GM23338 (cell line): ENCODE results near the gene GNB2. TPM values are rescaled to one million over a fixed set of nuclear protein-coding genes. Genes with fewer than 3 reads are reported as not detected.
A peak's percentile ranks its signal among the peaks of the same experiment; 100 is the strongest.

Source experiments
- ATAC-seq: fragments of 200-7000 bp; cut with Tn5 transposase; 3 replicates; pipeline ENCODE4 v1.9.1; 2020
- DNase-seq: peaks from one replicate; pipeline ENCODE4 v3.0.0-alpha.2; 2015; ENCODE audit warnings: low spot score
- H2AFZ ChIP-seq: fragments of 200-600 bp; sonication (generic); 2 replicates; pipeline ENCODE4 v1.8.0; 2016; ENCODE audit warnings: antibody characterized with exemption, mild to moderate bottlenecking, moderate library complexity
- H3F3A ChIP-seq: fragments of 200-600 bp; sonication (generic); replicated peaks from 2 replicates; pipeline ENCODE4 v1.8.0; 2017; ENCODE audit warnings: antibody characterized with exemption, mixed run types, low read depth
- H3K27ac ChIP-seq: fragments of 200-600 bp; sonication (generic); 2 replicates; pipeline ENCODE4 v1.6.1; 2016; ENCODE audit warnings: low read depth
- H3K27me3 ChIP-seq: fragments of 200-600 bp; sonication (generic); 2 replicates; pipeline ENCODE4 v1.8.0; 2016; ENCODE audit warnings: mild to moderate bottlenecking, mixed run types, moderate library complexity; ENCODE audit not compliant: insufficient read depth
- H3K36me3 ChIP-seq: fragments of 200-600 bp; sonication (generic); 2 replicates; pipeline ENCODE4 v1.8.0; 2016; ENCODE audit warnings: mild to moderate bottlenecking; ENCODE audit not compliant: insufficient read depth
- H3K4me1 ChIP-seq: fragments of 200-600 bp; sonication (generic); 2 replicates; pipeline ENCODE4 v1.8.0; 2016; ENCODE audit warnings: mild to moderate bottlenecking, moderate library complexity; ENCODE audit not compliant: insufficient read depth
- H3K4me2 ChIP-seq: fragments of 200-600 bp; sonication (generic); 2 replicates; pipeline ENCODE4 v1.7.1; 2017; ENCODE audit warnings: mixed run types
- H3K4me3 ChIP-seq: fragments of 200-600 bp; sonication (generic); 2 replicates; pipeline ENCODE4 v1.6.1; 2016; ENCODE audit warnings: mixed run types
- H3K79me2 ChIP-seq: fragments of 200-600 bp; sonication (generic); replicated peaks from 2 replicates; pipeline ENCODE4 v1.8.0; 2017; ENCODE audit warnings: mild to moderate bottlenecking; ENCODE audit not compliant: insufficient read depth
- H3K9me2 ChIP-seq: fragments of 200-600 bp; sonication (generic); 2 replicates; pipeline ENCODE4 v1.8.0; 2017; ENCODE audit not compliant: insufficient read depth
- H4K20me1 ChIP-seq: fragments of 200-600 bp; sonication (generic); replicated peaks from 2 replicates; pipeline ENCODE4 v1.8.0; 2017; ENCODE audit warnings: mild to moderate bottlenecking; ENCODE audit not compliant: insufficient read depth
- H3K27ac Mint-ChIP-seq: 2 replicates; pipeline ENCODE4 v1.8.0; 2020; ENCODE audit warnings: inconsistent platforms, mild to moderate bottlenecking, moderate library complexity, mixed read lengths
- H3K27me3 Mint-ChIP-seq: 3 replicates; pipeline ENCODE4 v1.8.0; 2022; ENCODE audit warnings: low read depth, mild to moderate bottlenecking, moderate library complexity, mixed read lengths, inconsistent platforms; ENCODE audit not compliant: insufficient read depth, poor library complexity
- H3K36me3 Mint-ChIP-seq: 3 replicates; pipeline ENCODE4 v1.8.0; 2021; ENCODE audit warnings: low read depth, mild to moderate bottlenecking, inconsistent platforms, moderate library complexity, mixed read lengths
- H3K4me1 Mint-ChIP-seq: 3 replicates; pipeline ENCODE4 v1.8.0; 2020; ENCODE audit warnings: mild to moderate bottlenecking, inconsistent platforms, mixed read lengths
- H3K4me3 Mint-ChIP-seq: 3 replicates; pipeline ENCODE4 v1.8.0; 2021; ENCODE audit warnings: moderate library complexity, mild to moderate bottlenecking, inconsistent platforms, mixed read lengths
- H3K9me3 Mint-ChIP-seq: 3 replicates; pipeline ENCODE4 v1.8.0; 2020; ENCODE audit warnings: moderate library complexity, mild to moderate bottlenecking, inconsistent platforms, mixed read lengths
- CREB1 ChIP-seq: fragments of 250-450 bp; sonication (Bioruptor Pico); IDR thresholded peaks from 2 replicates; pipeline ENCODE4 v1.5.0; 2020; ENCODE audit warnings: low read depth, mild to moderate bottlenecking, moderate library complexity
- CTCF ChIP-seq, 2 experiments: fragments of 200-600 bp in 1 of 2; sonication (generic) in 1 of 2; conservative IDR thresholded peaks; 2 replicates each; pipeline versions ENCODE4 v1.5.1 to v1.6.1; 2016 to 2017; ENCODE audit warnings: antibody characterized with exemption in 2 of 2, low read depth in 2 of 2, mild to moderate bottlenecking in 2 of 2, moderate library complexity in 1 of 2
- ETS1 ChIP-seq: IDR thresholded peaks from 2 replicates; pipeline ENCODE4 v1.6.1; 2016; ENCODE audit warnings: antibody characterized with exemption
- EZH2 ChIP-seq: fragments of 200-600 bp; sonication (generic); IDR thresholded peaks from one replicate; pipeline ENCODE4 v1.8.0; 2017; ENCODE audit warnings: antibody characterized with exemption, mild to moderate bottlenecking, low read depth; ENCODE audit not compliant: unreplicated experiment
- EZH2phosphoT487 ChIP-seq: fragments of 200-600 bp; sonication (generic); IDR thresholded peaks from one replicate; pipeline ENCODE4 v1.8.1; 2018; ENCODE audit warnings: antibody characterized with exemption; ENCODE audit not compliant: unreplicated experiment
- JUNB ChIP-seq: IDR thresholded peaks from one replicate; pipeline ENCODE4 v1.6.1; 2016; ENCODE audit warnings: antibody characterized with exemption; ENCODE audit not compliant: unreplicated experiment
- NANOG ChIP-seq: IDR thresholded peaks from 2 replicates; pipeline ENCODE4 v1.6.1; 2016; ENCODE audit warnings: antibody characterized with exemption, borderline replicate concordance
- POLR2AphosphoS5 ChIP-seq: IDR thresholded peaks from 2 replicates; pipeline ENCODE4 v1.6.1; 2016; ENCODE audit warnings: antibody characterized with exemption, low read depth
- REST ChIP-seq: IDR thresholded peaks from one replicate; pipeline ENCODE4 v1.6.1; 2018; ENCODE audit warnings: antibody characterized with exemption; ENCODE audit not compliant: unreplicated experiment
- STAT1 ChIP-seq: IDR thresholded peaks from one replicate; pipeline ENCODE4 v1.6.1; 2016; ENCODE audit warnings: antibody characterized with exemption; ENCODE audit not compliant: unreplicated experiment
- ZNF114 ChIP-seq: fragments of 250-450 bp; sonication (Bioruptor Pico); IDR thresholded peaks from 2 replicates; pipeline ENCODE4 v1.5.0; 2020; ENCODE audit warnings: mild to moderate bottlenecking, moderate library complexity
- ZNF331 ChIP-seq: fragments of 250-450 bp; sonication (Bioruptor Pico); IDR thresholded peaks from 2 replicates; pipeline ENCODE4 v1.5.0; 2020; ENCODE audit warnings: low read depth, mild to moderate bottlenecking, moderate library complexity
- ZNF462 ChIP-seq: fragments of 250-450 bp; sonication (Bioruptor Pico); IDR thresholded peaks from 2 replicates; pipeline ENCODE4 v1.5.0; 2020; ENCODE audit warnings: mild to moderate bottlenecking, moderate library complexity
- polyA plus RNA-seq: library from polyadenylated mRNA; unstranded; fragments of >200 nt; fragmentation: Nextera tagmentation; extraction: Ambion mirVana; gene quantifications from 2 replicates; pipeline ENCODE4 v1.2.1, GENCODE V29; 2016
- total RNA-seq: library from RNA; depleted of rRNA; stranded (reverse); fragments of >200 nt; shearing (Covaris generic); gene quantifications from 2 replicates; pipeline ENCODE4 v1.2.3, GENCODE V29; 2014

The GNB2 gene
- total and polyA plus RNA-seq, 2 experiments from 2014 or later = 112 to 153 TPM

GRCh38 chr7:100641463-100641859 lies 32.1 kb upstream of the GNB2 start, which contains the start of gene TFR2:
Gene TFR2 (minus strand): TSS chr7:100641552. CDS start chr7:100641509, 43 bp downstream.
- Histone ChIP-seq H3F3A (0 out of 2 replicates have a peak, but pooled peaks cover 4% of the 10 kb centered on the region), H3K4me1 (peaks cover 4% of the 10 kb centered on the region; the same call in 1 of the 2 replicates), H3K4me2 (peak within 1 kb of the TSS; percentile 60), H3K27me3 (no peaks in the 10 kb centered on the region), H2AFZ (peak within 1 kb of the TSS; percentile 12; the same call in 1 of the 2 replicates), H3K9me2 (no peaks in the 10 kb centered on the region), H3K36me3 (no peaks in the 10 kb centered on the region), H3K79me2 (no peaks in the 10 kb centered on the region), H4K20me1 (no peaks in the 10 kb centered on the region), H3K27ac (no peak within 1 kb of the TSS), H3K4me3 (peak within 1 kb of the TSS; percentile 46; the same call in 1 of the 2 replicates)
- TF ChIP-seq STAT1 (no peak), ETS1 (no peak), POLR2AphosphoS5 (no peak), NANOG (no peak), ZNF331 (CRISPR knock-in tag) (no peak), CTCF (conservative IDR thresholded peaks at IDR 0.05; ENCODE audit: low read depth in 2 of 2) (no peak), ZNF114 (CRISPR knock-in tag) (no peak), CREB1 (CRISPR knock-in tag) (no peak), REST (no peak), EZH2phosphoT487 (no peak), EZH2 (no peak), JUNB (no peak), ZNF462 (CRISPR knock-in tag) (no peak)
- ATAC-seq (no peak), DNase-seq (no peak)
- Mint-ChIP-seq H3K4me3 (no peak within 1 kb of the TSS), H3K9me3 (no peaks in the 10 kb centered on the region), H3K4me1 (peaks cover 23% of the 10 kb centered on the region), H3K27me3 (peaks cover 2% of the 10 kb centered on the region), H3K27ac (no peak within 1 kb of the TSS), H3K36me3 (no peaks in the 10 kb centered on the region)
